GM23338 (cell line): ENCODE measurements around the gene MYO7B. TPM values are rescaled to one million over a fixed set of nuclear protein-coding genes. Genes with fewer than 3 reads are reported as not detected.

ENCODE experiments used
- ATAC-seq: fragments of 200-7000 bp; cut with Tn5 transposase; 3 replicates; pipeline ENCODE4 v1.9.1; 2020
- DNase-seq: peaks from one replicate; pipeline ENCODE4 v3.0.0-alpha.2; 2015; ENCODE audit warnings: low spot score
- H2AFZ ChIP-seq: fragments of 200-600 bp; sonication (generic); 2 replicates; pipeline ENCODE4 v1.8.0; 2016; ENCODE audit warnings: antibody characterized with exemption, mild to moderate bottlenecking, moderate library complexity
- H3F3A ChIP-seq: fragments of 200-600 bp; sonication (generic); replicated peaks from 2 replicates; pipeline ENCODE4 v1.8.0; 2017; ENCODE audit warnings: antibody characterized with exemption, mixed run types, low read depth
- H3K27ac ChIP-seq: fragments of 200-600 bp; sonication (generic); 2 replicates; pipeline ENCODE4 v1.6.1; 2016; ENCODE audit warnings: low read depth
- H3K27me3 ChIP-seq: fragments of 200-600 bp; sonication (generic); 2 replicates; pipeline ENCODE4 v1.8.0; 2016; ENCODE audit warnings: mild to moderate bottlenecking, mixed run types, moderate library complexity; ENCODE audit not compliant: insufficient read depth
- H3K36me3 ChIP-seq: fragments of 200-600 bp; sonication (generic); 2 replicates; pipeline ENCODE4 v1.8.0; 2016; ENCODE audit warnings: mild to moderate bottlenecking; ENCODE audit not compliant: insufficient read depth
- H3K4me1 ChIP-seq: fragments of 200-600 bp; sonication (generic); 2 replicates; pipeline ENCODE4 v1.8.0; 2016; ENCODE audit warnings: mild to moderate bottlenecking, moderate library complexity; ENCODE audit not compliant: insufficient read depth
- H3K4me2 ChIP-seq: fragments of 200-600 bp; sonication (generic); 2 replicates; pipeline ENCODE4 v1.7.1; 2017; ENCODE audit warnings: mixed run types
- H3K4me3 ChIP-seq: fragments of 200-600 bp; sonication (generic); 2 replicates; pipeline ENCODE4 v1.6.1; 2016; ENCODE audit warnings: mixed run types
- H3K79me2 ChIP-seq: fragments of 200-600 bp; sonication (generic); replicated peaks from 2 replicates; pipeline ENCODE4 v1.8.0; 2017; ENCODE audit warnings: mild to moderate bottlenecking; ENCODE audit not compliant: insufficient read depth
- H3K9me2 ChIP-seq: fragments of 200-600 bp; sonication (generic); 2 replicates; pipeline ENCODE4 v1.8.0; 2017; ENCODE audit not compliant: insufficient read depth
- H4K20me1 ChIP-seq: fragments of 200-600 bp; sonication (generic); replicated peaks from 2 replicates; pipeline ENCODE4 v1.8.0; 2017; ENCODE audit warnings: mild to moderate bottlenecking; ENCODE audit not compliant: insufficient read depth
- H3K27ac Mint-ChIP-seq: 2 replicates; pipeline ENCODE4 v1.8.0; 2020; ENCODE audit warnings: inconsistent platforms, mild to moderate bottlenecking, moderate library complexity, mixed read lengths
- H3K27me3 Mint-ChIP-seq: 3 replicates; pipeline ENCODE4 v1.8.0; 2022; ENCODE audit warnings: low read depth, mild to moderate bottlenecking, moderate library complexity, mixed read lengths, inconsistent platforms; ENCODE audit not compliant: insufficient read depth, poor library complexity
- H3K36me3 Mint-ChIP-seq: 3 replicates; pipeline ENCODE4 v1.8.0; 2021; ENCODE audit warnings: low read depth, mild to moderate bottlenecking, inconsistent platforms, moderate library complexity, mixed read lengths
- H3K4me1 Mint-ChIP-seq: 3 replicates; pipeline ENCODE4 v1.8.0; 2020; ENCODE audit warnings: mild to moderate bottlenecking, inconsistent platforms, mixed read lengths
- H3K4me3 Mint-ChIP-seq: 3 replicates; pipeline ENCODE4 v1.8.0; 2021; ENCODE audit warnings: moderate library complexity, mild to moderate bottlenecking, inconsistent platforms, mixed read lengths
- H3K9me3 Mint-ChIP-seq: 3 replicates; pipeline ENCODE4 v1.8.0; 2020; ENCODE audit warnings: moderate library complexity, mild to moderate bottlenecking, inconsistent platforms, mixed read lengths
- CREB1 ChIP-seq: fragments of 250-450 bp; sonication (Bioruptor Pico); IDR thresholded peaks from 2 replicates; pipeline ENCODE4 v1.5.0; 2020; ENCODE audit warnings: low read depth, mild to moderate bottlenecking, moderate library complexity
- CTCF ChIP-seq, 2 experiments: fragments of 200-600 bp in 1 of 2; sonication (generic) in 1 of 2; conservative IDR thresholded peaks; 2 replicates each; pipeline versions ENCODE4 v1.5.1 to v1.6.1; 2016 to 2017; ENCODE audit warnings: antibody characterized with exemption in 2 of 2, low read depth in 2 of 2, mild to moderate bottlenecking in 2 of 2, moderate library complexity in 1 of 2
- EZH2 ChIP-seq: fragments of 200-600 bp; sonication (generic); IDR thresholded peaks from one replicate; pipeline ENCODE4 v1.8.0; 2017; ENCODE audit warnings: antibody characterized with exemption, mild to moderate bottlenecking, low read depth; ENCODE audit not compliant: unreplicated experiment
- EZH2phosphoT487 ChIP-seq: fragments of 200-600 bp; sonication (generic); IDR thresholded peaks from one replicate; pipeline ENCODE4 v1.8.1; 2018; ENCODE audit warnings: antibody characterized with exemption; ENCODE audit not compliant: unreplicated experiment
- JUNB ChIP-seq: IDR thresholded peaks from one replicate; pipeline ENCODE4 v1.6.1; 2016; ENCODE audit warnings: antibody characterized with exemption; ENCODE audit not compliant: unreplicated experiment
- NANOG ChIP-seq: IDR thresholded peaks from 2 replicates; pipeline ENCODE4 v1.6.1; 2016; ENCODE audit warnings: antibody characterized with exemption, borderline replicate concordance
- POLR2AphosphoS5 ChIP-seq: IDR thresholded peaks from 2 replicates; pipeline ENCODE4 v1.6.1; 2016; ENCODE audit warnings: antibody characterized with exemption, low read depth
- REST ChIP-seq: IDR thresholded peaks from one replicate; pipeline ENCODE4 v1.6.1; 2018; ENCODE audit warnings: antibody characterized with exemption; ENCODE audit not compliant: unreplicated experiment
- STAT1 ChIP-seq: IDR thresholded peaks from one replicate; pipeline ENCODE4 v1.6.1; 2016; ENCODE audit warnings: antibody characterized with exemption; ENCODE audit not compliant: unreplicated experiment
- ZNF114 ChIP-seq: fragments of 250-450 bp; sonication (Bioruptor Pico); IDR thresholded peaks from 2 replicates; pipeline ENCODE4 v1.5.0; 2020; ENCODE audit warnings: mild to moderate bottlenecking, moderate library complexity
- ZNF331 ChIP-seq: fragments of 250-450 bp; sonication (Bioruptor Pico); IDR thresholded peaks from 2 replicates; pipeline ENCODE4 v1.5.0; 2020; ENCODE audit warnings: low read depth, mild to moderate bottlenecking, moderate library complexity
- ZNF462 ChIP-seq: fragments of 250-450 bp; sonication (Bioruptor Pico); IDR thresholded peaks from 2 replicates; pipeline ENCODE4 v1.5.0; 2020; ENCODE audit warnings: mild to moderate bottlenecking, moderate library complexity
- polyA plus RNA-seq: library from polyadenylated mRNA; unstranded; fragments of >200 nt; fragmentation: Nextera tagmentation; extraction: Ambion mirVana; gene quantifications from 2 replicates; pipeline ENCODE4 v1.2.1, GENCODE V29; 2016
- total RNA-seq: library from RNA; depleted of rRNA; stranded (reverse); fragments of >200 nt; shearing (Covaris generic); gene quantifications from 2 replicates; pipeline ENCODE4 v1.2.3, GENCODE V29; 2014

MYO7B gene
- total and polyA plus RNA-seq, 2 experiments from 2014 or later: not detected

- TF ChIP-seq CTCF (conservative IDR thresholded peaks at IDR 0.05; ENCODE audit: low read depth in 2 of 2) (no peak), EZH2phosphoT487 (no peak), POLR2AphosphoS5 (no peak), CREB1 (CRISPR knock-in tag) (no peak), JUNB (no peak), REST (no peak), ZNF331 (CRISPR knock-in tag) (no peak), STAT1 (no peak), ZNF114 (CRISPR knock-in tag) (no peak), ZNF462 (CRISPR knock-in tag) (no peak), EZH2 (no peak), NANOG (no peak)
- Histone ChIP-seq H3F3A (no peaks in the 10 kb centered on the region), H2AFZ (no peak overlapping the region), H4K20me1 (no peaks in the 10 kb centered on the region), H3K27ac (no peak overlapping the region), H3K36me3 (no peaks in the 10 kb centered on the region), H3K4me3 (no peak overlapping the region), H3K79me2 (no peaks in the 10 kb centered on the region), H3K27me3 (no peaks in the 10 kb centered on the region), H3K9me2 (no peaks in the 10 kb centered on the region), H3K4me2 (no peak overlapping the region), H3K4me1 (no peaks in the 10 kb centered on the region)
- Mint-ChIP-seq H3K27me3 (peaks cover 2% of the 10 kb centered on the region), H3K4me3 (no peak overlapping the region), H3K27ac (peak overlapping the region; percentile 81; the same call in 1 of the 2 replicates), H3K36me3 (no peaks in the 10 kb centered on the region), H3K9me3 (no peaks in the 10 kb centered on the region), H3K4me1 (peaks cover 3% of the 10 kb centered on the region; the same call in 2 of the 3 replicates)
- no peak for DNase-seq
- no peak for ATAC-seq
Observed at GRCh38 chr2:127624320-127624755, 88.9 kb downstream of the MYO7B start.
